Mucosa of descending colon (tissue), 3 donors: ENCODE results near the gene NPHP4. TPM values are rescaled to one million over a fixed set of nuclear protein-coding genes. Genes with fewer than 3 reads are reported as not detected.

Experiments used
- ATAC-seq: fragments of 200-7000 bp; cut with Tn5 transposase; one replicate; pipeline ENCODE4 v1.9.1; 2020; ENCODE audit warnings: mild to moderate bottlenecking, moderate library complexity
- DNase-seq, 3 donors: peaks; one replicate each; pipeline ENCODE4 v3.0.0-alpha.2; 2020
- H3K36me3 ChIP-seq: fragments of 200-600 bp; one replicate; pipeline ENCODE4 v1.8.0; 2021; ENCODE audit warnings: low read depth, mild to moderate bottlenecking
- H3K4me1 ChIP-seq: fragments of 200-600 bp; one replicate; pipeline ENCODE4 v1.8.0; 2021; ENCODE audit warnings: low read depth, mild to moderate bottlenecking
- H3K4me3 ChIP-seq: fragments of 200-600 bp; one replicate; pipeline ENCODE4 v1.8.0; 2021; ENCODE audit warnings: mild to moderate bottlenecking
- H3K9me3 ChIP-seq: fragments of 200-600 bp; one replicate; pipeline ENCODE4 v1.8.0; 2021; ENCODE audit warnings: mild to moderate bottlenecking
- intact Hi-C, 2 donors: fragments of 100-400 bp; cut with DNase I in 1 of 2; cut with micrococcal nuclease in 1 of 2; formaldehyde crosslinking; loops; one replicate each; pipeline versions ENCODE4 v1.11.0 to v1.11.1; 2022; cut with DNase I, micrococcal nuclease
- total RNA-seq, 3 donors: library from RNA; stranded (reverse); fragmentation: NEBNext Ultra II Directional in 2 of 3; extraction: Animal tissue kit (Norgen Biotek cat#: 25700) in 2 of 3; gene quantifications; one replicate each; pipeline versions ENCODE4 v1.2.1 to v1.2.4, GENCODE V29; 2021 to 2023
- TF ChIP-seq, protein P1 (sequence below): fragments of 200-600 bp; IDR thresholded peaks from one replicate; pipeline ENCODE4 v1.8.0; 2022; ENCODE audit warnings: antibody characterized with exemption, mild to moderate bottlenecking
- donor health status: DM: no; HTN: no; CAD: no; lungs with moderate emphysema.
- donor health status: DM: no; HTN: no; CAD: no.
- donor health status: DM: no; HTN: yes; CAD: no.

Gene NPHP4
- total RNA-seq, 3 donors from 2014 or later, result 7.5 to 12.2 (median 10.3) TPM

GRCh38 chr1:5997316-5997715 is 5.1 kb upstream of the NPHP4 start:
- no peak overlapping the region for H3K4me3 ChIP-seq
- intact Hi-C loops, result no loop called here
- DNase-seq, result peak in 1 of 3 donors; percentile 13
- no peaks in the 10 kb centered on the region for H3K4me1 ChIP-seq
- ATAC-seq, result no peak
- TF ChIP-seq, protein P1, sequence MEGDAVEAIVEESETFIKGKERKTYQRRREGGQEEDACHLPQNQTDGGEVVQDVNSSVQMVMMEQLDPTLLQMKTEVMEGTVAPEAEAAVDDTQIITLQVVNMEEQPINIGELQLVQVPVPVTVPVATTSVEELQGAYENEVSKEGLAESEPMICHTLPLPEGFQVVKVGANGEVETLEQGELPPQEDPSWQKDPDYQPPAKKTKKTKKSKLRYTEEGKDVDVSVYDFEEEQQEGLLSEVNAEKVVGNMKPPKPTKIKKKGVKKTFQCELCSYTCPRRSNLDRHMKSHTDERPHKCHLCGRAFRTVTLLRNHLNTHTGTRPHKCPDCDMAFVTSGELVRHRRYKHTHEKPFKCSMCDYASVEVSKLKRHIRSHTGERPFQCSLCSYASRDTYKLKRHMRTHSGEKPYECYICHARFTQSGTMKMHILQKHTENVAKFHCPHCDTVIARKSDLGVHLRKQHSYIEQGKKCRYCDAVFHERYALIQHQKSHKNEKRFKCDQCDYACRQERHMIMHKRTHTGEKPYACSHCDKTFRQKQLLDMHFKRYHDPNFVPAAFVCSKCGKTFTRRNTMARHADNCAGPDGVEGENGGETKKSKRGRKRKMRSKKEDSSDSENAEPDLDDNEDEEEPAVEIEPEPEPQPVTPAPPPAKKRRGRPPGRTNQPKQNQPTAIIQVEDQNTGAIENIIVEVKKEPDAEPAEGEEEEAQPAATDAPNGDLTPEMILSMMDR, result no peak
- no peaks in the 10 kb centered on the region for H3K36me3 ChIP-seq
- no peaks in the 10 kb centered on the region for H3K9me3 ChIP-seq

GRCh38 chr1:5996641-5997270 is 4.5 kb upstream of the NPHP4 start:
- TF ChIP-seq, protein P1, result no peak
- intact Hi-C loops, result no loop called here
- DNase-seq, result peak in 1 of 3 donors; percentile 25
- H3K36me3 ChIP-seq, result no peaks in the 10 kb centered on the region
- no peak for ATAC-seq
- H3K4me3 ChIP-seq, result no peak overlapping the region
- H3K9me3 ChIP-seq, result no peaks in the 10 kb centered on the region
- H3K4me1 ChIP-seq, result no peaks in the 10 kb centered on the region

DNA sequence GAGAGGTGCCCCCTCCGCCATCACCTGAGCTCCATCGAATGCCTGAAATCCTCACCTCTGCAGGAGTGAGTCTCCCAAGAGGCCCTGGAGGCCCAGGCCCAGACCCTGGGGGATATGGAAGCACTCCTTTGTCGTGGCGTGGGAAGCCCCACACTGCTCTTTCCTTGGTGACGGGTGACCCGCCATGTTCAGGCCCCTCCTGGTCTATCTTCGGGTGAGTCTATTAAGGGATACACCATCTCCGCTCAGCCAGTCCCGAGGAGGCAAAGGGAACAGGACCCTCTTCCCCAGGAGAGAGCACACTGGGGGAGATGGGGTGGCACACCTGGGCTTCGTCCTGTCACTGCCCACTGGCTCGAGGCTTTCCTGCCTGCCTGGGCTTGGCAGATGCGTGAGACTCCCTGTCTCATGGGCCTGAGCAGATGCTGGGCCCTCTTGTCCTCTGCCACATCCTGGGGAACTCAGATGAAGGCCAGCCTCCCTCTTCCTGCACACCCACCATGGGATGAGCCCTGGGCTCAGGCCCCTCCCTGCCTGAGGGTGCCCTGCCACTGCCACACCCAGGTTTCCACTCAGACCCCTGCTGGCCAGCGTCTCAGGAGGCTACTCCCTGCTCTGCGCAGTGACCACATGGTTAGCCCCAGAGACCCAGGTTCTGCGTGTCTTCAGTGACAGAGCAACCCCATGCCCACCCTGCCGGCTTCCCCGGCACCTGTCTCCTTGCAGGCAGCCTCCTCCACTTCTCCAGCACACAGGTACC is 3.8 kb upstream of the NPHP4 start:
- Histone ChIP-seq H3K9me3 (no peaks in the 10 kb centered on the region), H3K36me3 (no peaks in the 10 kb centered on the region), H3K4me1 (peaks cover 2% of the 10 kb centered on the region), H3K4me3 (no peak overlapping the region)
- ATAC-seq (no peak), DNase-seq (peak in 2 of 3 donors; percentile 23 to 43)
- intact Hi-C loops, result no loop called here
- TF ChIP-seq, protein P1, result no peak

- intact Hi-C loops, result no loop called here
- H3K36me3 ChIP-seq, result no peaks in the 10 kb centered on the region
- DNase-seq (peak in 1 of 3 donors; percentile 69), ATAC-seq (no peak)
- TF ChIP-seq, protein P1, result no peak
- H3K4me1 ChIP-seq, result peaks cover 6% of the 10 kb centered on the region
- no peak overlapping the region for H3K4me3 ChIP-seq
- no peaks in the 10 kb centered on the region for H3K9me3 ChIP-seq
These were observed 2.7 kb upstream of the NPHP4 start for GRCh38 chr1:5994713-5995621.
